Upper lobe of left lung (tissue), 6 donors: ENCODE results near the gene UBE3D. TPM values are rescaled to one million over a fixed set of nuclear protein-coding genes. Genes with fewer than 3 reads are reported as not detected.

Experiments
- ATAC-seq, 2 donors: fragments of 200-7000 bp; cut with Tn5 transposase; one replicate each; pipeline ENCODE4 v1.9.1; 2022; ENCODE audit warnings: mild to moderate bottlenecking in 2 of 2, moderate library complexity in 2 of 2; ENCODE audit not compliant: low FRiP score in 2 of 2
- DNase-seq, 2 donors: peaks; one replicate each; pipeline ENCODE4 v3.0.0-alpha.2; 2019 to 2020
- H3K27ac ChIP-seq, 4 donors: fragments of 200-600 bp; sonication (generic); one replicate each; pipeline ENCODE4 v1.5.1; 2016 to 2019
- H3K27me3 ChIP-seq, 4 donors: fragments of 200-600 bp; sonication (generic); one replicate each; pipeline ENCODE4 v1.5.1; 2017 to 2019
- H3K36me3 ChIP-seq, 4 donors: fragments of 200-600 bp; sonication (generic); one replicate each; pipeline ENCODE4 v1.5.1; 2016 to 2019
- H3K4me1 ChIP-seq, 4 donors: fragments of 200-600 bp; sonication (generic); one replicate each; pipeline ENCODE4 v1.5.1; 2018 to 2019
- H3K4me3 ChIP-seq, 4 donors: fragments of 200-600 bp; sonication (generic); one replicate each; pipeline ENCODE4 v1.5.1; 2017 to 2019; ENCODE audit warnings: mild to moderate bottlenecking in 2 of 4, moderate library complexity in 1 of 4
- H3K9me3 ChIP-seq, 4 donors: fragments of 200-600 bp; sonication (generic); one replicate each; pipeline ENCODE4 v1.5.1; 2018 to 2019
- CTCF ChIP-seq, 6 experiments: fragments of 450-650 bp in 4 of 6; fragments of 200-600 bp in 2 of 6; sonication (generic) in 2 of 6; IDR thresholded peaks; one replicate each; pipeline ENCODE4 v1.5.1; 2016 to 2019; ENCODE audit warnings: antibody characterized with exemption in 6 of 6
- EP300 ChIP-seq, 4 donors: sonication (generic); formaldehyde crosslinking; IDR thresholded peaks; one replicate each; pipeline ENCODE4 v1.5.1; 2017; ENCODE audit warnings: antibody characterized with exemption in 4 of 4, control low read depth in 2 of 4
- POLR2A ChIP-seq, 4 donors: fragments of 450-650 bp; IDR thresholded peaks; one replicate each; pipeline ENCODE4 v1.5.1; 2016 to 2017; ENCODE audit warnings: antibody characterized with exemption in 4 of 4, mild to moderate bottlenecking in 2 of 4
- POLR2AphosphoS5 ChIP-seq, 2 donors: sonication (generic); formaldehyde crosslinking; IDR thresholded peaks; one replicate each; pipeline ENCODE4 v1.5.1; 2017; ENCODE audit warnings: antibody characterized with exemption in 2 of 2
- WGBS, 2 donors: methylation state at CpG; one replicate each; pipeline ENCODE4 v1.1.5; 2017 to 2018; 5-methylcytosine and 5-hydroxymethylcytosine counted together
- total RNA-seq, 6 donors: library from RNA; depleted of rRNA in 4 of 6; stranded (reverse); fragments of >200 nt in 4 of 6; gene quantifications; one replicate each; pipeline versions ENCODE4 v1.1.0 to v1.2.1, GENCODE V29; 2016 to 2021
- donor health status: DM: no; HTN: no; CAD: no; lungs with moderate emphysema.
- donor health status: DM: no; HTN: yes; CAD: no; lungs with severe emphysema.

The UBE3D gene
- total RNA-seq, 6 donors from 2014 or later = 4.0 to 20.7 (median 8.7) TPM

- no peaks in the 10 kb centered on the region for H3K9me3 ChIP-seq
- no peak overlapping the region for H3K4me3 ChIP-seq
- H3K4me1 ChIP-seq = no peaks in the 10 kb centered on the region
- DNase-seq = no peak
- H3K27me3 ChIP-seq = no peaks in the 10 kb centered on the region
- H3K27ac ChIP-seq = no peak overlapping the region
- TF ChIP-seq EP300 (IDR thresholded peaks at IDR 0.05) (no peak), CTCF (IDR thresholded peaks at IDR 0.05) (no peak), POLR2A (IDR thresholded peaks at IDR 0.05) (no peak), POLR2AphosphoS5 (IDR thresholded peaks at IDR 0.05) (no peak)
- H3K36me3 ChIP-seq = no peaks in the 10 kb centered on the region
- no peak for ATAC-seq
These were observed 69.5 kb downstream of the UBE3D start for GRCh38 chr6:82996156-82996555.

GRCh38 chr6:82995066-82995465 lies 70.6 kb downstream of the UBE3D start:
- no peak overlapping the region for H3K4me3 ChIP-seq
- H3K36me3 ChIP-seq = no peaks in the 10 kb centered on the region
- no peaks in the 10 kb centered on the region for H3K4me1 ChIP-seq
- H3K9me3 ChIP-seq = no peaks in the 10 kb centered on the region
- no peak for ATAC-seq
- H3K27ac ChIP-seq = no peak overlapping the region
- TF ChIP-seq CTCF (IDR thresholded peaks at IDR 0.05) (no peak), EP300 (IDR thresholded peaks at IDR 0.05) (no peak), POLR2AphosphoS5 (IDR thresholded peaks at IDR 0.05) (no peak), POLR2A (IDR thresholded peaks at IDR 0.05) (no peak)
- no peaks in the 10 kb centered on the region for H3K27me3 ChIP-seq
- 53 to 69% methylated on average over 3 of the region's 3 CpGs for WGBS, 2 donors
- DNase-seq = no peak

GRCh38 chr6:82989736-82990290 lies 75.8 kb downstream of the UBE3D start:
- Histone ChIP-seq H3K9me3 (no peaks in the 10 kb centered on the region), H3K36me3 (no peaks in the 10 kb centered on the region), H3K27me3 (no peaks in the 10 kb centered on the region), H3K4me3 (no peak overlapping the region), H3K4me1 (peaks cover 0 to 3% (median 0%) of the 10 kb centered on the region in 4 donors), H3K27ac (no peak overlapping the region)
- no peak for ATAC-seq
- TF ChIP-seq POLR2A (IDR thresholded peaks at IDR 0.05) = no peak
- no peak for TF ChIP-seq POLR2AphosphoS5 (IDR thresholded peaks at IDR 0.05)
- no peak for TF ChIP-seq EP300 (IDR thresholded peaks at IDR 0.05)
- TF ChIP-seq CTCF (IDR thresholded peaks at IDR 0.05) = no peak
- no peak for DNase-seq

- no peaks in the 10 kb centered on the region for H3K9me3 ChIP-seq
- H3K4me1 ChIP-seq = peaks cover 0 to 3% (median 0%) of the 10 kb centered on the region in 4 donors
- WGBS, 2 donors = 39 to 58% methylated on average over 2 of the region's 2 CpGs
- TF ChIP-seq CTCF (IDR thresholded peaks at IDR 0.05) = no peak
- no peak for TF ChIP-seq EP300 (IDR thresholded peaks at IDR 0.05)
- TF ChIP-seq POLR2A (IDR thresholded peaks at IDR 0.05) = no peak
- TF ChIP-seq POLR2AphosphoS5 (IDR thresholded peaks at IDR 0.05) = no peak
- H3K27ac ChIP-seq = no peak overlapping the region
- DNase-seq (no peak), ATAC-seq (no peak)
- H3K4me3 ChIP-seq = no peak overlapping the region
- H3K36me3 ChIP-seq = no peaks in the 10 kb centered on the region
- H3K27me3 ChIP-seq = no peaks in the 10 kb centered on the region
These were observed 76.7 kb downstream of the UBE3D start for GRCh38 chr6:82988930-82989351.

GRCh38 chr6:82987951-82988350 lies 77.7 kb downstream of the UBE3D start:
- Histone ChIP-seq H3K27me3 (no peaks in the 10 kb centered on the region), H3K9me3 (no peaks in the 10 kb centered on the region), H3K4me3 (no peak overlapping the region), H3K36me3 (no peaks in the 10 kb centered on the region), H3K27ac (no peak overlapping the region), H3K4me1 (peaks cover 0 to 3% (median 0%) of the 10 kb centered on the region in 4 donors)
- DNase-seq = no peak
- no peak for ATAC-seq
- TF ChIP-seq EP300 (IDR thresholded peaks at IDR 0.05) (no peak), POLR2A (IDR thresholded peaks at IDR 0.05) (no peak), POLR2AphosphoS5 (IDR thresholded peaks at IDR 0.05) (no peak), CTCF (IDR thresholded peaks at IDR 0.05) (no peak)
- WGBS, 2 donors = 39 to 74% methylated on average over 3 of the region's 3 CpGs
